Urinary bladder (tissue), 4 donors: ENCODE measurements around the gene SHCBP1. TPM values are rescaled to one million over a fixed set of nuclear protein-coding genes. Genes with fewer than 3 reads are reported as not detected.

Experiments used
- DNase-seq: peaks from one replicate; pipeline ENCODE4 v3.0.0-alpha.2; 2015; ENCODE audit errors: extremely low spot score
- H3K27ac ChIP-seq: one replicate; pipeline ENCODE4 v1.5.1; 2013; ENCODE audit warnings: low read depth, mild to moderate bottlenecking, moderate library complexity
- H3K36me3 ChIP-seq: one replicate; pipeline ENCODE4 v1.6.1; 2013; ENCODE audit warnings: mild to moderate bottlenecking, moderate library complexity; ENCODE audit not compliant: insufficient read depth
- H3K4me1 ChIP-seq: one replicate; pipeline ENCODE4 v1.6.1; 2013; ENCODE audit warnings: mild to moderate bottlenecking, moderate library complexity; ENCODE audit not compliant: insufficient read depth
- H3K4me3 ChIP-seq: one replicate; pipeline ENCODE4 v1.5.1; 2013; ENCODE audit warnings: low read depth, low read length
- WGBS: extraction: QIAGEN DNeasy Blood & Tissue Kit; methylation state at CpG from one replicate; pipeline ENCODE4 v1.1.7; 2013; 5-methylcytosine and 5-hydroxymethylcytosine counted together
- polyA plus RNA-seq: library from polyadenylated mRNA; stranded (reverse); fragments of 200-250 nt; gene quantifications from one replicate; pipeline ENCODE4 v1.2.3, GENCODE V29; 2013
- total RNA-seq: library from RNA; depleted of rRNA; stranded (reverse); fragments of >200 nt; gene quantifications from one replicate; pipeline ENCODE4 v1.2.3, GENCODE V29; 2014
- donor health status: healthy with polysubstance abuse.
- donor health status: healthy.

Gene SHCBP1, protein sequence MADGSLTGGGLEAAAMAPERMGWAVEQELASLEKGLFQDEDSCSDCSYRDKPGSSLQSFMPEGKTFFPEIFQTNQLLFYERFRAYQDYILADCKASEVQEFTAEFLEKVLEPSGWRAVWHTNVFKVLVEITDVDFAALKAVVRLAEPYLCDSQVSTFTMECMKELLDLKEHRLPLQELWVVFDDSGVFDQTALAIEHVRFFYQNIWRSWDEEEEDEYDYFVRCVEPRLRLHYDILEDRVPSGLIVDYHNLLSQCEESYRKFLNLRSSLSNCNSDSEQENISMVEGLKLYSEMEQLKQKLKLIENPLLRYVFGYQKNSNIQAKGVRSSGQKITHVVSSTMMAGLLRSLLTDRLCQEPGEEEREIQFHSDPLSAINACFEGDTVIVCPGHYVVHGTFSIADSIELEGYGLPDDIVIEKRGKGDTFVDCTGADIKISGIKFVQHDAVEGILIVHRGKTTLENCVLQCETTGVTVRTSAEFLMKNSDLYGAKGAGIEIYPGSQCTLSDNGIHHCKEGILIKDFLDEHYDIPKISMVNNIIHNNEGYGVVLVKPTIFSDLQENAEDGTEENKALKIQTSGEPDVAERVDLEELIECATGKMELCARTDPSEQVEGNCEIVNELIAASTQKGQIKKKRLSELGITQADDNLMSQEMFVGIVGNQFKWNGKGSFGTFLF
- total RNA-seq (12.8 TPM), polyA plus RNA-seq (0.47 TPM)

- under 1% methylated on average over 52 of the region's 52 CpGs for WGBS
- Histone ChIP-seq H3K4me3 (peak within 1 kb of the TSS; percentile 52), H3K36me3 (no peaks in the 10 kb centered on the region), H3K4me1 (no peaks in the 10 kb centered on the region), H3K27ac (no peak within 1 kb of the TSS)
- peak; percentile 53 for DNase-seq
These were observed at the start of gene SHCBP1 for GRCh38 chr16:46621006-46621933. Gene SHCBP1, minus strand, starts transcription at chr16:46621379. Its CDS starts 20 bp downstream, at chr16:46621359.

DNA sequence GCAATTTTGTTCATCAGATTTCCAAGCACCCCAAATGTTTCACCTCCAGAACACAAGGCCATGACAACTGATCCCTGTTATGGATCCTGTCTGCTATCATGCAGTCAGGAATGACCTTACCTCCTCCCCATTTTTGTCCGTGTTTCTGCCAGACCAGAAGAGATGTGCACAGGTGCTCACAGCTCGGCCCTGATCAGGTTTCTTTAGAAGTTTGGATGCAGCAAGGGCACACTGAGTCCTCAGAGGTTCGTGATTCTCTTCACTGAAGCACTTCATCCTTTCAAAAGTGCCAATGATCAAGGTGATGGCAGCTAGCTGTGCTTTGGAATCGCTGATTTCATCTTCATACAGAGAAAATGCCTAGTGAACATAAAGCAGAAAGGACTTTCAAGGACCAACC is 40.9 kb upstream of the SHCBP1 start:
- H3K27ac ChIP-seq = no peak overlapping the region
- H3K36me3 ChIP-seq = peaks cover 9% of the 10 kb centered on the region
- 71% methylated on average over 4 of the region's 4 CpGs for WGBS
- no peak for DNase-seq
- H3K4me3 ChIP-seq = no peak overlapping the region
- H3K4me1 ChIP-seq = no peaks in the 10 kb centered on the region

DNA sequence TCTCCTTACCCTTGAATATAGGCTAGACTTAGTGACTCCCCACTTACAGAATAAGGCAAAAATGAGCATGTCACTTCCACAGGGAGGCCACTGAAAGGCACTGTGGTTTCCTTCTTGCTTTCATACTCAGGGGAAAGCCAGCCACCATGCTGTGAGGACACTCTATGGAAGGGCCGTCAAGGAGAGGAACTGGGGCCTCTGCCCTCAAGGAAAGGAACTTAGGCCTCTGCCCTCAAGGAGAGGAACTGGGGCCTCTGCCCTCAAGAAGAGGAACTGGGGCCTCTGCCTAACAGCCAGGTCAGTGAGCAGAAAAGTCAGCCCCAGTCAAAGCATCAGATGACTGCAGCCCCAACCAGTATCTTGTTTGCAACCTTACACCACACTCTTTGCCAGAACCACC is 37.7 kb upstream of the SHCBP1 start:
- H3K4me1 ChIP-seq = no peaks in the 10 kb centered on the region
- H3K27ac ChIP-seq = no peak overlapping the region
- WGBS = 54% methylated on average over 1 of the region's 1 CpG
- peaks cover 9% of the 10 kb centered on the region for H3K36me3 ChIP-seq
- DNase-seq = no peak
- no peak overlapping the region for H3K4me3 ChIP-seq

- no peak for DNase-seq
- Histone ChIP-seq H3K27ac (no peak overlapping the region), H3K4me1 (no peaks in the 10 kb centered on the region), H3K4me3 (no peak overlapping the region), H3K36me3 (no peaks in the 10 kb centered on the region)
- 82% methylated on average over 3 of the region's 3 CpGs for WGBS
These were observed 30.1 kb upstream of the SHCBP1 start for GRCh38 chr16:46651305-46651704.

DNA sequence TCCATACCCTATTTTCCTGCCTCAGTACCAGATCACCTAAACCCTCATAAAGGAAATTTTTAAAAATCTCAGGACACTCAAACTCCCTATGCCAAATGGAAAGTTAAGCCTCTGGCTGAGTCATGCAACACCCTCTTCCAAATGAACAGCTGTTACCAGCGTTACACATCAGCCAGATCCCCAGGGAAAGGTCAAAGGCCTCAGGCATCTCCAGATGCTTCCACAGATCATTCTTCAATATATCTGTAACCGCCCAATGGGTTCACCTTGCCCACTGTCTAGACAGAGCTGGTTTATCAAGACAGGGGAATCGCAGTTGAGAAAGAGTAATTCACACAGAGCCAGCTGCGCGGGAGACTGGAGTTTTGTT is 29.1 kb upstream of the SHCBP1 start:
- no peaks in the 10 kb centered on the region for H3K4me1 ChIP-seq
- WGBS = 70% methylated on average over 5 of the region's 5 CpGs
- no peak for DNase-seq
- H3K4me3 ChIP-seq = no peak overlapping the region
- no peak overlapping the region for H3K27ac ChIP-seq
- no peaks in the 10 kb centered on the region for H3K36me3 ChIP-seq

- H3K4me3 ChIP-seq = no peak overlapping the region
- DNase-seq = no peak
- H3K27ac ChIP-seq = no peak overlapping the region
- WGBS = 72% methylated on average over 27 of the region's 27 CpGs
- H3K36me3 ChIP-seq = no peaks in the 10 kb centered on the region
- H3K4me1 ChIP-seq = no peaks in the 10 kb centered on the region
These were observed 28.5 kb upstream of the SHCBP1 start for GRCh38 chr16:46649588-46650253.

- 93% methylated on average over 8 of the region's 8 CpGs for WGBS
- H3K27ac ChIP-seq = no peak overlapping the region
- no peaks in the 10 kb centered on the region for H3K36me3 ChIP-seq
- no peaks in the 10 kb centered on the region for H3K4me1 ChIP-seq
- H3K4me3 ChIP-seq = no peak overlapping the region
- DNase-seq = no peak
These were observed 27.5 kb upstream of the SHCBP1 start for GRCh38 chr16:46648656-46649055.

- no peak for DNase-seq
- Histone ChIP-seq H3K36me3 (no peaks in the 10 kb centered on the region), H3K4me3 (no peak overlapping the region), H3K4me1 (no peaks in the 10 kb centered on the region), H3K27ac (no peak overlapping the region)
- 85% methylated on average over 9 of the region's 9 CpGs for WGBS
These were observed 18.1 kb upstream of the SHCBP1 start for GRCh38 chr16:46638947-46639925.

DNA sequence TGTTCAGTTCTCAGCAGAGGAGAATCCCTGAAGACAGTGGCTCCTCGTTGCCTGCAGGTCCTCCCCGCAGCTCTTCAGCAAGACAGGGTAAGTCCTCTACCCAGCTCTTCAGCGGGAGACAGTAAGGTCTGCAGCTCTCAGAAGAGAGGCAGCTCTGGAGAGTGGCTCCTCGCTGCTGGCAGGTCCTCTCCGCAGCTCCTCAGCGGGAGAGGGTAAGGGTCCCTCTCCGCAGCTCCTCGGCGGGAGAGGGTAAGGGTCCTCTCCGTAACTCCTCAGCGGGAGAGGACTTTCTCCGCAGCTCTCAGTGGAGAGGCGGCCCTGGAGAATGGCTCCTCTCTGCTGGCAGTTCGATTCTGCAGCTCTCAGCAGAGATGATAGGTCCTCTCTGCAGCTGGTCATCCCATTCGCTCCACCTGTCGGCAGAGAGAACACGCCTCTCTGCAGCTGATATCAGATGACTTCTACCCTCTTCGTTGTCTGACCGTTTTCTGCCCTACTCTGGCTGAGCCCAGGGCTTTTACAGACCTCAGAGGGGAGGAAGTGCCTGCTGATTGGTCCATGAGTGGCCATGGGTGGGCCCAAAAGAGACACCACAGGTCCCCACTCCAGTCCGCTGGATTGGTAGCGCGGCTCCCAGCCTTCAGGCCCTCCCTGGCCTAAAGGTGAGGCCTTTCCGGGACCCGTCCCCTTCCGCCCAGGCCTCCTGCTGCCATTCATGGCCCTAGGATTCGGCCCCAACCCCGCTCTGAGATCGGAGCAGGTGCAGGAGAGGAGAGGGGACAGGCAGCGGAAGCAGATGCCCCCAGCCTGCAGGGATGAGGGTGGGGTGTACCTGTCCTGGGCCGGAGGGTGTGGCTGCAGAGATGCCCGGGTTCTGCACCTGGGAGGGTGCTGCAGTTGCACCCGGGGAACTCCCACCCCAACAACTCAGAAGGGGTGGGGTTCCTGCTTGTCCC is 11.9 kb upstream of the SHCBP1 start:
- no peak for DNase-seq
- no peak overlapping the region for H3K4me3 ChIP-seq
- H3K27ac ChIP-seq = no peak overlapping the region
- H3K4me1 ChIP-seq = no peaks in the 10 kb centered on the region
- 84% methylated on average over 32 of the region's 32 CpGs for WGBS
- no peaks in the 10 kb centered on the region for H3K36me3 ChIP-seq

GRCh38 chr16:46629331-46630219 is 8.4 kb upstream of the SHCBP1 start:
- Histone ChIP-seq H3K36me3 (no peaks in the 10 kb centered on the region), H3K4me1 (no peaks in the 10 kb centered on the region), H3K4me3 (no peak overlapping the region), H3K27ac (no peak overlapping the region)
- WGBS = 27% methylated on average over 10 of the region's 10 CpGs
- no peak for DNase-seq

DNA sequence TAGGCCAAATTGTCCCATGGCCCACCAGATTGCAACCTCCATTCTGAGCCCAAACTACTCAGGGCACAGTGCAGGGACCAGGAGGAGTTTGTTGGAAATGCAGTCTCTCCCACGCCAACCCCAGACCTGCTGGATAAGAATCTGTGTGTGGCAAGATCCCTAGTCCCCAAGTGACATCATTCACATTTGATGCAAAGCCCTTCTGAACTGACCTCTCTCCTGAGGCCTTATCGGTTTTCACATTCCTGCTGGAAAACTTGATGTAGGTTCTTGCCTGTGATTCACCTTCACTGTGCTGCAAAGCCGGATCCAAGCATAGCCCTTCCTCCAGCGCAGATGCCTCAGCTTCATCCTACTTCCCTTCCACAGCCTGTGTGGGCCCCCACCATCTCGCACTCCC is 6.6 kb upstream of the SHCBP1 start:
- no peaks in the 10 kb centered on the region for H3K4me1 ChIP-seq
- no peak overlapping the region for H3K27ac ChIP-seq
- no peak overlapping the region for H3K4me3 ChIP-seq
- H3K36me3 ChIP-seq = no peaks in the 10 kb centered on the region
- 90% methylated on average over 5 of the region's 5 CpGs for WGBS
- DNase-seq = no peak
